ENCODE results near the gene CCDC43. TPM values are rescaled to one million over a fixed set of nuclear protein-coding genes. Genes with fewer than 3 reads are reported as not detected.

CCDC43 gene
- polyA plus RNA-seq, 1 donor (not counting 4 experiments of a cell fraction or from before 2014, with no cell fraction given), result 23.0 TPM

DNA sequence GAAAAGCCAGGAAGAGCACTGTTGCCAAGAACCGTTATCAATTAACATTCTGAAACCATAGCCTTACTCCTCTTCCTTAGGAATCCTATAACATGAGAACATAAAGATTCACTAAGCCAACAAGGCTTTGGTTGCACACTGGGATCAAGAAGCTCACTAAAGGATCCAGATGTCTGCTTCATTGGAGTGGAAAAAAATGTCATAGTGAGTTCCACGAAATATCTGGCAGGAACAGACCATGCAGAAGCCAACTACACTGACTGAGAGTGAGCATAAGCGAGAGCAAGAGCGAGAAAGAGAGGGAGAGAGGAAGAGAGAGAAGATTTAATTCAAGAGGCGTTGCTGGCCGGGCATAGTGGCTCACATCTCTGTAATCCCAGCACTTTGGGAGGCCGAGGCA is 46.7 kb downstream of the CCDC43 start:
- H3K9me3 ChIP-seq (ENCODE audit: control insufficient read depth, low read depth, low read length), result no peaks in the 10 kb centered on the region
- no peak overlapping the region for H3K4me2 ChIP-seq (ENCODE audit: control insufficient read depth, extremely low read depth, insufficient read depth, low read depth, low read length)
- no peaks in the 10 kb centered on the region for H3K4me1 ChIP-seq (ENCODE audit: control insufficient read depth, extremely low read depth, insufficient read depth, low read length)
- H3K27ac ChIP-seq (ENCODE audit: control insufficient read depth, insufficient read depth, low read length), result no peak overlapping the region
- FAIRE-seq, result no peak
- H3K9ac ChIP-seq (ENCODE audit: control insufficient read depth, extremely low read depth, insufficient read depth, low read length), result no peak overlapping the region
- no peaks in the 10 kb centered on the region for H3K36me3 ChIP-seq (ENCODE audit: control insufficient read depth in 2 of 2, extremely low read depth in 1 of 2, insufficient read depth in 2 of 2, low read length in 2 of 2)
- no peaks in the 10 kb centered on the region for H4K20me1 ChIP-seq (ENCODE audit: control insufficient read depth, extremely low read depth, insufficient read depth, low read length)
- no peaks in the 10 kb centered on the region for H3K79me2 ChIP-seq (ENCODE audit: control insufficient read depth, insufficient read depth, low read length)
- H3K9me1 ChIP-seq (ENCODE audit: control insufficient read depth, extremely low read depth, insufficient read depth, low read length), result no peaks in the 10 kb centered on the region
- H2AFZ ChIP-seq (ENCODE audit: control insufficient read depth, low read length), result no peak overlapping the region
- no peak for DNase-seq (ENCODE audit: low read depth, low spot score)
- H3K27me3 ChIP-seq (ENCODE audit: control insufficient read depth, extremely low read depth, insufficient read depth, low read length), result peaks cover 4% of the 10 kb centered on the region
- dilution Hi-C loops (cut with MboI; ENCODE audit: extremely low pct_ligation_motif_present, low sequenced_read_pairs), result no loop called here
- no peak for TF ChIP-seq EZH2 (IDR thresholded peaks at IDR 0.05; ENCODE audit: low read length)
- TF ChIP-seq, protein P1, sequence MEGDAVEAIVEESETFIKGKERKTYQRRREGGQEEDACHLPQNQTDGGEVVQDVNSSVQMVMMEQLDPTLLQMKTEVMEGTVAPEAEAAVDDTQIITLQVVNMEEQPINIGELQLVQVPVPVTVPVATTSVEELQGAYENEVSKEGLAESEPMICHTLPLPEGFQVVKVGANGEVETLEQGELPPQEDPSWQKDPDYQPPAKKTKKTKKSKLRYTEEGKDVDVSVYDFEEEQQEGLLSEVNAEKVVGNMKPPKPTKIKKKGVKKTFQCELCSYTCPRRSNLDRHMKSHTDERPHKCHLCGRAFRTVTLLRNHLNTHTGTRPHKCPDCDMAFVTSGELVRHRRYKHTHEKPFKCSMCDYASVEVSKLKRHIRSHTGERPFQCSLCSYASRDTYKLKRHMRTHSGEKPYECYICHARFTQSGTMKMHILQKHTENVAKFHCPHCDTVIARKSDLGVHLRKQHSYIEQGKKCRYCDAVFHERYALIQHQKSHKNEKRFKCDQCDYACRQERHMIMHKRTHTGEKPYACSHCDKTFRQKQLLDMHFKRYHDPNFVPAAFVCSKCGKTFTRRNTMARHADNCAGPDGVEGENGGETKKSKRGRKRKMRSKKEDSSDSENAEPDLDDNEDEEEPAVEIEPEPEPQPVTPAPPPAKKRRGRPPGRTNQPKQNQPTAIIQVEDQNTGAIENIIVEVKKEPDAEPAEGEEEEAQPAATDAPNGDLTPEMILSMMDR (optimal IDR thresholded peaks at IDR 0.05 in 1 of 3, IDR thresholded peaks at IDR 0.05 in 1 of 3, conservative IDR thresholded peaks at IDR 0.05 in 1 of 3; ENCODE audit: extremely low read depth in 1 of 3, insufficient read depth in 2 of 3, low read length in 3 of 3), result no peak
- no peak overlapping the region for H3K4me3 ChIP-seq (ENCODE audit: control insufficient read depth in 2 of 3, extremely low read depth in 1 of 3, insufficient read depth in 2 of 3, low read depth in 1 of 3, low read length in 3 of 3)

DNA sequence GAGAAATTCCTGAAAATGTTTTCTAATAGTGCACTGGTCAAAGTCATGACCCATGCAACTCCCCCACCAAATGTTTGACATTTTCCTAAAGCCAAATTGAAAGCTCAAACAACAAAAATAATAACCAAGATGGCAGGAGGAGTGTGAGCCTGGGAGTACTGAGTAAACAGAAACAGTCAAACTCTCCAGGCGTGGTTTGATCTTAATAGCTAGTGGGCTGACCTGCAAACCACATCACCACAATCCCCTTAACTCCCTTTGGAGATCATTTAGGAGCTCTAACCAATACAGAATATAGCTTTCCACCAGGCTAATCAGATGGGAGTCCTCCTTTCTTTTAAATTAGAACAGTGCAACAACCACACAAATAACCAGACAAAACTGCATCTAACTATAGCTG is 52.5 kb downstream of the CCDC43 start:
- no peaks in the 10 kb centered on the region for H3K36me3 ChIP-seq (ENCODE audit: control insufficient read depth in 2 of 2, extremely low read depth in 1 of 2, insufficient read depth in 2 of 2, low read length in 2 of 2)
- H3K9me1 ChIP-seq (ENCODE audit: control insufficient read depth, extremely low read depth, insufficient read depth, low read length), result no peaks in the 10 kb centered on the region
- no peak overlapping the region for H3K9ac ChIP-seq (ENCODE audit: control insufficient read depth, extremely low read depth, insufficient read depth, low read length)
- dilution Hi-C loops (cut with MboI; ENCODE audit: extremely low pct_ligation_motif_present, low sequenced_read_pairs), result loop anchor here (10.0 kb wide), 1 partner anchor 102 kb away; no protein-coding TSS in a partner anchor
- DNase-seq (ENCODE audit: low read depth, low spot score) (no peak), FAIRE-seq (no peak)
- H3K79me2 ChIP-seq (ENCODE audit: control insufficient read depth, insufficient read depth, low read length), result no peaks in the 10 kb centered on the region
- H4K20me1 ChIP-seq (ENCODE audit: control insufficient read depth, extremely low read depth, insufficient read depth, low read length), result no peaks in the 10 kb centered on the region
- no peak overlapping the region for H2AFZ ChIP-seq (ENCODE audit: control insufficient read depth, low read length)
- no peak overlapping the region for H3K4me2 ChIP-seq (ENCODE audit: control insufficient read depth, extremely low read depth, insufficient read depth, low read depth, low read length)
- H3K27ac ChIP-seq (ENCODE audit: control insufficient read depth, insufficient read depth, low read length), result no peak overlapping the region
- no peaks in the 10 kb centered on the region for H3K9me3 ChIP-seq (ENCODE audit: control insufficient read depth, low read depth, low read length)
- no peak overlapping the region for H3K4me3 ChIP-seq (ENCODE audit: control insufficient read depth in 2 of 3, extremely low read depth in 1 of 3, insufficient read depth in 2 of 3, low read depth in 1 of 3, low read length in 3 of 3)
- TF ChIP-seq, protein P1 (optimal IDR thresholded peaks at IDR 0.05 in 1 of 3, IDR thresholded peaks at IDR 0.05 in 1 of 3, conservative IDR thresholded peaks at IDR 0.05 in 1 of 3; ENCODE audit: extremely low read depth in 1 of 3, insufficient read depth in 2 of 3, low read length in 3 of 3), result no peak
- no peaks in the 10 kb centered on the region for H3K4me1 ChIP-seq (ENCODE audit: control insufficient read depth, extremely low read depth, insufficient read depth, low read length)
- peaks cover 4% of the 10 kb centered on the region for H3K27me3 ChIP-seq (ENCODE audit: control insufficient read depth, extremely low read depth, insufficient read depth, low read length)

Measured in keratinocyte (primary cell).